Hair follicular keratinocyte (primary cell): ENCODE results near the gene DHFR. TPM values are rescaled to one million over a fixed set of nuclear protein-coding genes. Genes with fewer than 3 reads are reported as not detected.

ENCODE experiments used
- total RNA-seq: library from RNA; depleted of rRNA; stranded (reverse); fragments of >200 nt; gene quantifications from 2 replicates; pipeline ENCODE4 v1.2.3, GENCODE V29; 2015

The DHFR gene
- total RNA-seq = 14.0 and 45.8 TPM in 2 replicates

DNA sequence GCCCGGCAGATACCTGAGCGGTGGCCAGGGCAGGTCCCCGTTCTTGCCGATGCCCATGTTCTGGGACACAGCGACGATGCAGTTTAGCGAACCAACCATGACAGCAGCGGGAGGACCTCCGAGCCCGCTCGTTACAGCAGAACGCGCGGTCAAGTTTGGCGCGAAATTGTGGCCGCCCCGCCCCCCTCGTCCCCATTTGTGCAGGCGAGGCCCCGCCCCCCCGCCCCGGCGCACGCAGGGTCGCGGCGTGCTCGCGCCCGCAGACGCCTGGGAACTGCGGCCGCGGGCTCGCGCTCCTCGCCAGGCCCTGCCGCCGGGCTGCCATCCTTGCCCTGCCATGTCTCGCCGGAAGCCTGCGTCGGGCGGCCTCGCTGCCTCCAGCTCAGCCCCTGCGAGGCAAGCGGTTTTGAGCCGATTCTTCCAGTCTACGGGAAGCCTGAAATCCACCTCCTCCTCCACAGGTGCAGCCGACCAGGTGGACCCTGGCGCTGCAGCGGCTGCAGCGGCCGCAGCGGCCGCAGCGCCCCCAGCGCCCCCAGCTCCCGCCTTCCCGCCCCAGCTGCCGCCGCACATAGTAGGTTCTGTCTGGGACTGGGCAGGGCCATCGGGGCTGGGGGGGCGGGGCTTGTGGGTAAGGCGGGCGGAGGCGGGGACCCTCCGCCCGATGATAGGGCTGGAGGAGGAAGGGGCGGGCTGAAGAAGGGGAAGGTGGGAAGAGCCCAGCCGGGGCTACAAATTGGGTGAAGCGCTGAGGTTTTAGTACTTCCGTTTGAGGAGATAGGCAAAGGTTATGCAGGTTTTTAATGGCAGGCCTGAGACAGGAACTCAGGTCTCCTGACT, at the start of gene DHFR, which contains the start of gene MSH3:
Gene DHFR (minus strand): TSS at position 593 of the 840 bp plus-strand sequence. CDS start 494 bp downstream, at position 99.
Gene MSH3 (plus strand): TSS at position 262 of the 840 bp plus-strand sequence. CDS start 76 bp downstream, at position 338.

Other genes starting within 250 kb of the DHFR start
- gene ZFYVE16, start 246.9 kb downstream of the DHFR start, total RNA-seq = 11.7 and 13.1 TPM in 2 replicates
- 0.19 and 1.2 TPM in 2 replicates for gene FAM151B, start 166.9 kb downstream of the DHFR start, total RNA-seq
- gene ANKRD34B, start 84.7 kb downstream of the DHFR start, total RNA-seq = not detected in 2 replicates
- 9.3 and 12.4 TPM in 2 replicates for gene MSH3, start 331 bp downstream of the DHFR start, total RNA-seq